Measurements from ENCODE around the gene TICRR.
A peak's percentile ranks its signal among the peaks of the same experiment; 100 is the strongest.

Gene TICRR

DNA sequence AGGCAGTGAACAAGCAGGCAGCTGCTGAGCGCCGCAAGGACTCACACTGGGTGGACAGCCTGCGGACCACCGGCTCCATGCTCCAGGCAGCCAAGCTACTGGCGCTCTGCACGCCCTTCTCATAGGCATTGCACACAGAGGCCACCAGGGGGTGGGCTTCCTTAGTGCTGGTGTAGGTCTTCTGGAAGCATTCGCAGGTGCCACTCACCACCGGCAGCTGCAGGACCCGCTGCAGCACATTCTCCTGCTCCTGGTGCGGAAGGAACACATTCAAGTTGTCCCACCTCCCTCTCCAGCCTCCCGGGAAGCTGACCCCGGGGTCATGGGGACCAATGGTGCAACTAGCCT lies 97.9 kb downstream of the TICRR start:
- peak; percentile 76 for DNase-seq (ENCODE audit: low spot score)

DNA sequence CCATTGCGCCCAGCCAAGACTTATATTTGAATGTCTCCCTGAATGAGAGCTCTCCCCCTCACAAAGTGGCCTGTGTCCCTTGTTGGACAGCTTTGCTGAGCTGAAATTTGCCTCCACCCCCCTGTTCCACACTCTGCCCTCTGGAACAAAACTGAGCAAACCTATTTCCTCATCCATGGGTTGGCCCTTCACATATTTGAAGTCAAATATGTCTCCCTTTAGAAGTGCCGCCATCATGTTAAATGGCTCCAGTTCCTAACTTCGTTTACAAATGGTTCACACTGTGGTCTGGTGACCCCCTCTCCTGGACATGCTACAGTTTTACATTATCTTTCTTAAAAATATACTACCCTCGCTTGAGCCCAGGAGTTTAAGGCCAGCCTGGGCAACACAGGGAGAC lies 99.3 kb downstream of the TICRR start:
- no peak for DNase-seq (ENCODE audit: low spot score)

DNA sequence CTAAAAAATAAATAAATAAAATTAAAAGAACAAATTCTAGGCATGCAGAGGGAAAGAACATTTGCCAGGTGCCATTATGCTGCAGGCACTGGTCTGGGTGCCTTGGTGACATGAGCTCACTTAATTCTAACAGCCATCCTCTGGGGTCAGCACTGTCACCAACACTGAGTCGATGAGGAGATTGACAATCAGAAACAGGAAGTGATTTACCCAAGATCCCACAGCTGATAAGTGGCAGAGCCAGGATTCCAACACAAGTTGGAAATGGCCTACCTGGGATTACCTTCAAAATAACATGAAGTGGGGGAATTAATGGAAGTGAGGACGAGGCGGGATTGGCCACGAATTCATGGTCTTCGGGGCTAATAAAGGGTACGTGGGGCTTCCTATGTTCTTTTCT lies 100.3 kb downstream of the TICRR start:
- no peak for DNase-seq (ENCODE audit: low spot score)

DNA sequence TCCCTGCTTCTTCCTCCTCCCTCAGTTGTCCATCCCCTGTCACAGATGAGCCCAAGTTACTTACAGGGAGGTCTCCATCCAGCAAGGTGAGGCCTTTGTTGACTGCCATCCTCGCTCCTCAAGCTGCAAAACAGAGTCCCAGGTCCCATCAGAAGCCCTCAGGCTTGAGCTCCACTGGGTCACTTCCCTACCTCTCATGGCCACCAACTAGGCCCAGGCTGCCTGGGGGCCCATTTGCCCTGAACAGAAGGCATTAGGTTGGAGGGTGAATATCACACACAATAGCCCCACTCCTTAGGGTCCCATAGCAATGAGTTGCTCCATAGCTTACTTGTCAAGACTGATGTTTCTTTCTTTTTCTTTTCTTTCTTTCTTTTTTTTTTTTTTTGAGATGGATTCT lies 102.1 kb downstream of the TICRR start:
- DNase-seq (ENCODE audit: low spot score): no peak

Data from NAMALWA (cell line).